CD4-positive, alpha-beta T cell treated with Interleukin-21 for 1 hour (primary cell): ENCODE results near the gene HAGH.

Experiments used
- DNase-seq: peaks from one replicate; pipeline ENCODE4 v3.0.0-alpha.2; 2020

The HAGH gene

DNA sequence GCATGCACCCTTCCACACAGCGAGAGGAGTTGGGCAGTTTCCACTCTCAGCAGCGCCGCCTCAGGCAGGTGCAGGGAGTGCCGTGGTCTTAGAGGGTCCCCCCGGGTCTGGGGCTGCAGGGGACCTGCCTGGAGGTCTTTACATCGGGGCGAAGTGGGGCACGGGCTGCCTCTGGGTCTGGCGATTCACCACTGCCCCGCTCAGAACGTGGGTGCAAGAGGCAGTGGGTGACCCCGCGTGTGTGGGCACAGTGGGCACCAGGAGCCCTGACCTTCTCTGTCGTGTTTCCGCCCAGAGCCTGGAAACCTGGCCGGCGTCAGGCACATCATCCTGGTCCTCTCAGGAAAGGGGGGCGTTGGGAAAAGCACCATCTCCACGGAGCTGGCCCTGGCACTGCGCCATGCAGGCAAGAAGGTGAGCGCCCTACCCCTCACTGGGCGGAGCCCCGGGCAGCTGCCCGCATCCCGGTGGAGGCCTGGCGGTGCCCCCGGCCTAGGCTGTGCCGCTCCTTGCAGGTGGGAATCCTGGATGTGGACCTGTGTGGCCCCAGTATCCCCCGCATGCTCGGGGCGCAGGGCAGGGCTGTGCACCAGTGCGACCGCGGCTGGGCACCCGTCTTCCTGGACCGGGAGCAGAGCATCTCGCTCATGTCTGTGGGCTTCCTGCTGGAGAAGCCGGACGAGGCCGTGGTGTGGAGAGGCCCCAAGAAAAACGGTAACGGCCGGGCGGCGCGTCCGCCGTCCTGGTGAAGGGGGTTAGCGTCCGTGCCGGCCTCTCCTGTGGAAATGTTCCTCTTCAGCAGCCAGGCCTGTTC is 40.2 kb downstream of the HAGH start:
- DNase-seq = no peak

DNA sequence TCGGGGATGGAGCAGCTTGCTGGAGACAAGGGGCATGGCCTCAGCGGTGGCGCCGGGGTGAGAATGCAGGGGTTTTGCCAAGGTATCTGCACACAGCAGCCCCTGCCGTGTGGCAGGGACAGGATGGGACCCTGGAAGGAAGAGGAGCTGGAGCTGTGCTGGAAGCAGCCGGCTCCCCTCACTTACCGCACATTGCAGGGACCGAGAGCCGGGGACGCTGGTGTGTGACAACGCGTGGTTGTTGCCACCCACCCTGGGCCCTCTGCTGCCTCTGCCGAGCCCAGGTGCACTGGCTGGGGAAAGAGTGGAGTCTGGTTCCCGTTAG is 40.8 kb downstream of the HAGH start:
- DNase-seq = no peak

- DNase-seq = no peak
These were observed 41.4 kb downstream of the HAGH start for GRCh38 chr16:1784977-1785845.

DNA sequence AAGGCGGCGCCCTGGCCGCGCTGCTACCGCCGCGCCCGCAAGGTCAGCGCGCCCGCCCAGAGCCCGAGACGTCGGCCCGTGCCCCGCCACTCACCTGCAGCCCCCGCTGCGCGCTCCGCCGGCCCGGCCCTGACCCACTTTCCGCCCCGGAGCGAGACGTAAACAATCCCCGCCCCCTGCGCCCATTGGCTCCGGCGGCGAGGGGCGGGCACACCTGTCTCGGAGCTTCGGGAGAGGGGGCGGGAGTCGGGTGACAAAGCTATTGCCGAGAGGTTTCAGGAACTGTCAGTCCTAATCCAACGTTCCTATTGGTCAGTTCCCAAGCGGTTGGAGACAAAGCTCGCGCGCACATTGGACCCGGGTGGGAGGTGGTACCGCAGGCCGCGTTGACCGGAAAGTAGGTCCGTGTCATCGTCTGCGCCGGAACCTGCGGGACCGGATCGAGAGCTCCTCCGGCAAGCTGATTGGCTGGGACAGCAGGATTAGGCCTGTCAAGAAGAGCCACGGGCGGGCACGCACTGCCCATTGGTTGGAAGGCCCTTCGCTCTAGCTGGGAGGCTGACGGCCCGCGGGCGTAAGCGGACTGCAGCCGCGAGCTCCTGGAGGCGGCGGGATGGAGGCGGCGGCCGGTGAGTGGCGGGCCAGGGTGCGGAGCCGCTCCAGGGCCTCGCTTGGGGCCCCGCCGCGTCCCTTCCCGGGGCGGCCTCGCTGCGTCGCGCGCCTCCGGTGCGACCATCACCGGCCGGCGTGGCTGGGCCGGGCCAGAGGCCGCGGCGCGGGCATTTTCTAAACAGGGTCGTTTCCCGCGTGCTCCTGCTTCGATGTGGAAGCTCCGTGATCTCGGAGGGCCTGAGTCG is 44.0 kb downstream of the HAGH start, which contains the start of the genes NUBP2 and SPSB3:
Gene NUBP2, plus strand, starts transcription at position 553 of the 857 bp plus-strand sequence. Its CDS starts 61 bp downstream, at position 614.
Gene SPSB3, minus strand, starts transcription at position 164 of the 857 bp plus-strand sequence. CDS start 1,088 bp downstream, outside the sequence.
- peak; percentile 100 for DNase-seq

- peak; percentile 28 for DNase-seq
These were observed 44.7 kb downstream of the HAGH start for GRCh38 chr16:1781758-1782407.

DNA sequence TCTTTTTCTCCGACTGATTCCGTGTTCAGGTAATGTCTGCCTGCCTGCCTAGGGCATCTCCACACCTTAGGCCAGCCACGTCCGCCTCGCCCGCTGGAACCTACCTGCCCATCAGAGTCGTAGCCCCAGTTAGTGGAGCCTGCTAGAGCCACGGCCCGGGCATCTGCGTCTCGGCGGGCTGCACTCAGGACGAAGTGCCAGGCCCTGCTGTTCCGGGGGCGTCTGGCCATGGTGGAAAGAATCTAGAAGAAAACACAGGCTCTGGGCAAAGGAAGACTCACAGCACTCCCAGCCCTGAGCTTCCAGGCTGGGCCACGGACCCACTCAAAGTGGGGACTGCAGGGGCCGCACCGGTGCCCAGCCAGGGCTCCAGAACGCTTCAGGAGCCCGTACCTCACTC is 45.4 kb downstream of the HAGH start:
- DNase-seq = no peak

DNA sequence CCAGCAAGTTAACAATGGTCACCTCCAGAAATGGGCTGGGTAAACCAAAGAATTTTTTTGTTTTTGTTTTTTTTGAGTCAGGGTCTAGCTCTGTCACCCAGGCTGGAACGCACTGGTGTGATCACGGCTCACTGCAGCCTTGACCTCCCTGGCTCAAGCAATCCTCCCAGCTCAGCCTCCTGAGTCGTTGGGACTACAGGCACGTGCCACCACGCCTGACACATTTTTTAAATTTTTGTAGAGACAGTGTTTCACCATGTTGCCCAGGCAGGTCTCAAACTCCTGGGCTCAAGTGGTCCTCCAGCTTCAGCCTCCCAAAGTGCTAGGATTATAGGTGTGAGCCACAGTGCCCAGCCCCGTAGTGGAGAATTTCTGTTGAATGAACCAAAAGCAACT is 46.0 kb downstream of the HAGH start:
- no peak for DNase-seq

DNA sequence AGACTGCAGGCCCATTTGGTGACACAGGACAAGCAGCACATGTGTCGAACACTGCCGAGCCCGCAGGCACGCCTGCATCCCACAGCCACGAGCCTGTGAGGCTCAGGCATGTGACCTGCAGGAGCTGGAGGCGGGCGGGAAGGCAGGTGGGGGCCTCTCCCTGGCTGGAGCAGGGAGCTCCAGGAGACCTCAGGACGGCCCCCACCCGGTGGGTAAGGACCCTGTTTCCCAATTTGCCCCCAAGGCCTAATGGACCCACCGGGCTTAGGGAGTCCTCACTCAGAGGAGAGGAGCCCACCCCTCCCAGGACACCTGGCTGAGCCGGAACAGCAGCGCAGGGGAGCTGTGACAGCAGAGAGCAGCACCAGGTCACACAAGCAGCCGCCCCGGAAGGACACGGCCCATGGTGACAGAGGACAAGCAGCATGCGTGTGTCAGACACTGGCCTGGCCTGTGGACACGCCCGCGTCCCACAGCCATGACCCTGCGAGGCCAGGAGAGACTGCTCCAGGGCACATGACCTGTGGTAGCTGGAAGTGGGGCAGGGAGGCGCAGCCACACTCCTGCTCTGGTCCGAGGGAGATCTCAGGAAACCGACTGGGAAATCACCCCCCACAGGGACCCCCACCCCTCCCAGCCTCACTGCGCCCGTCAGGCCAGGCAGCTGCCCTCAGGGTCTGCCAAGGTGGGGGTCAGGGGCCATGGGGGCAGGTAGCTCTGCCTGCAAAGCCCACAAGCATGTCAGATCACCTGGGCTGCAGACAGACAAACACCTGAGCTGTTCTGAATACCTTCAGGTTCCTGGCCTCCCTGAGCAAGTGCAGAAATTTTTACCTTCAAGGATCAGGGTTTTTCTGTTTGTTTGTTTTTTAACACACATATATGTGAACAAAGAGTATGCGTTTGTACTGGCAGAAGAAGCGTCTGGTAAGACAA is 46.6 kb downstream of the HAGH start:
- DNase-seq = no peak

DNA sequence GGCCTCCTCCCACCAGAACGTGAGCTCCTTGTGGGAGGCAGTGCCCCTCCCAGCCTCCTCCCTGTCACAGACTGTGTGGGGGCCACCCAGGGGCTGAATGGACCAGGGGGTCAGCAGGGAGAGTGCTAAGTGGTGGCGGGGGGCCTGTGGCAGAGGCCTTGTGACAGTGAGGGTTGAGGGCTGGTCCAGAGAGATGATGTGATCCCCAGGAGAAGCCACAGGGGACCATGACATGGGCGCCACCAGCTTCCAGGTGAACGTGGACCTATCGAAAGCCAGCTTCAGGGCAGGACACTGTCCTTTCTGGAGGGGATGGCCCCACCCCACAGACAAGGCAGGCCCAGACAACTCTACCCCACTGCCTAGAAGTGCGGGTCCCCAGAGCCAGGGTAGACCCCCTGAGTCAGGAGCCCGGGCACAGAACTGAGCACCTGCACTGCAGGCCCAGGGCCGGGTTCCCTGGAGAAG is 47.4 kb downstream of the HAGH start:
- no peak for DNase-seq

- no peak for DNase-seq
These were observed 48.1 kb downstream of the HAGH start for GRCh38 chr16:1778200-1779179.

GRCh38 chr16:1777375-1778199 is 49.0 kb downstream of the HAGH start:
- DNase-seq = no peak

- no peak for DNase-seq
These were observed 49.6 kb downstream of the HAGH start for GRCh38 chr16:1776991-1777374.

GRCh38 chr16:1776672-1776955 is 50.0 kb downstream of the HAGH start:
- DNase-seq = no peak

DNA sequence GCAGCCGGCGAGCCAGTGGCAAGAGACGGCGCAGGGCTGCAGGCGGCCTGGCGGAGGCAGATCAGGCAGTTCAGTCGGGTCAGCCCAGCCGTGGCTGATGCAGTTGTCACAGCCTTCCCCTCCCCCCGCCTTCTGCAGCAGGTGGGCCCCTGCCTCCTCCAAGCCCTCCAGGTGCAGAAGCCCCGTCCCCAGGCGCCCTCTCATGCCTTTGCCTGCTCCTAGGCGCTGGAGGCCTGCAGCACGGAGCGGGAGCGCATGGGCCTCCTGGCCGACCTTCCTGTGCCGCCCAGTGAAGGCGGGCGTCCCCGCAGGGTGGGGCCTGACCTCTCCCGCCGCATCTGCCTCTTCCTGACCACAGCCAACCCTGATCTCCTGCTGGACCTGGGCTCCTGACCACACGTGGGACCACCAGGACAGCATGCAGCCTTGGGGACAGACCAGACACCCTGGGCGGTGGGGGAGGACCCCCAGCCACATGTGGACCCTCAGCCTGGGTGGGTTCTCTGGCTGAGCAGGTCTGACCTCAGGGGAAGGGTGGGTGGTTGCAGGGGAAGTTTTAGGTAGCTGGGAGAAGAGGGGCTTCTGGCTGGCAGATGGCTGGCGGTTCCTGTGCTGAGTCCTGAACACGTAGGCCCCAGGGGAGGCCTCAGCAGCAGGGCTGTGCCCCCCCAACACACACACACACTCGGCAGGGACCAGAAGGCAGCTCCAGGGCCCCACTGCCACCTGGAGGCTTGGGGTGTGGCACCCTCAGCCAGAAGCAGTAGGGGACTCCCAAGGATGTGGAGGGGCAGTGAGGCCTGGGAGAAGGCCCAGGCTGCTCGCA is 50.6 kb downstream of the HAGH start:
- no peak for DNase-seq

DNA sequence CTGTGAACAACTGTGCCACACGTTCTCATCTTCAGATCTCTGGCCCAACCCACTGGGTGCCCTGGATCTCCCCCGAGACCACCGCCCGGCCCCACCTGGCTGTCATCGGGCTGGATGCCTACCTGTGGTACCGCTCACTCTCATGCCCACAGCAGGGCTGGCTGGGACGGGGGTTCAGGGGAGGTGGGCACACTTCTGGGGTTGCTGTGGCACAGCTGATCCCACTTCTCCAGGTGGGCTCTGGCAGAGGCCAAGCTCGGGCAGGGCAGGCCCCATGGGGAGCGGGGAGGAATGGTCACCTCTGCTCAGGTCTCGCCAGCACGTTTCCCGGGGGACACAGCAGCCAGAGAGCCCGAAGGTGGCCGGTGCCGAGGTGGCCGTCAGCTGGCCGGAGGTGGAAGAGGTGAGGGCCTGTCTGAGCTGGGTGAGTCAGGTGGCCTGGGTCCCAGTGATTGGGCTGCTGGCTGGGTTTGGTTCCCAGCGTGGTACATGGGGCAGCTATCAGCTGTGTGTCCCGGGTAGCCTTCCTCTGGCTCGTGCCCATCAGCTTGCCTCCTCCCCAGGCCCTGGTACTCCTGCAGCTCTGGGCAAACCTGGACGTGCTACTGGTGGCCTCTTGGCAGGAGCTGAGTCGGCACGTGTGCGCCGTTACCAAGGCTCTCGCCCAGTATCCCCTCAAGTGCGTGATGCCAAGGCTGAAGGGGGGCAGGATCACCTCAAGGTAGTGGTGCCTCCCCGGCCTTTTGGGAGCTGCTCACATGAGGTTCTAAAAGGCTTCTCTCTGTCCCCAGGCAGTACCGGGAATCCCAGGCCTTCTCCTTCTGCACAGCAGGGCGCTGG is 51.4 kb downstream of the HAGH start:
- no peak for DNase-seq

DNA sequence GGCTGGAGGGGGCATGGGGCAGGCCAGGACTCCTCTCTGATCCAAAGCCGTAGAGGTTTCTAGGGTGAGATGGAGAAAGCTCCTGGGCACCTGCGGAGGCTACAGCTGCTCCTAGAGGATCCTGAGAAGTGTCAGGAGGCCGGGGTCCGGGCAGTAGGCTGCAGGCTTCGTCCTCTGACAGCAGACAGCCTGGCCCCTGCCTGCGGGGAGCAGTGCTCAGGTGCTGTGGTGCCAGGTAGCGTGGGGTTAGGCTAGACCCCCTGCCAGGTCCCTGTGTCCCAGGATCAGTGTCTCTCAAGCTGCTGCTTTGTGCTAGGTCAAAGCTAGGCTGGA is 52.2 kb downstream of the HAGH start:
- DNase-seq = no peak

DNA sequence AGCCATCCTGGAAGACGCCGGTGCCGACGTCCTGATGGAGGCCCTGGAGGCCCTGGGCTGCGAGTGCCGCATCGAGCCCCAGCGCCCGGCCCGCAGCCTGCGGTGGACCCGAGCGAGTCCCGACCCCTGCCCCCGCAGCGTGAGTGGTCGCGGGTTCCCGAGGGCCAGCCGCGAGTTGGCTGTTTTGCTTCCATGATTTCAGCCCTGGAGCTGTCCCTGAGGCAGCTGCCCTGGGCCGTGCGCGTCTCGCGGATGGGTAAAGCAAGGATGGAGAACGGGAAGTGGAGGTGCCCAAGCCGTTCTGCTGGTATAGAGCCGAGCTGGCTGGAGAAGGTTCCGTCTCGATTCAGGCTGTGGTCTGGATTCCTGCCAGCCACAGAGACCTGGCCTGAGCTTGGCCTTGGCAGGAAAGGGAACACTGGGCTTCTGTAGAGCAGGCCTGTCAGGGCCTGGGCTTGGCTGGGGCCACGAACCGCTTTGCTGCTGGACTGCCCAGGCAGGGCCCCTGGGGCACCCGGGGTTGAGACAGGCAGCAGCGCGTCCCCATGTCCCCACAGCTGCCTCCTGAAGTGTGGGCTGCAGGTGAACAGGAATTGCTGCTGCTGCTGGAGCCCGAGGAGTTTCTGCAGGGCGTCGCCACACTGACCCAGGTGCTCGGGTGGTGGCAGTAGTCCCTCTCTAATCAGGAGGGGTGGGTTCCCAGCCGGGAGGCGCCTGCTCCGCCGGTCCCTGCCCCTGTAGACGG is 52.8 kb downstream of the HAGH start:
- peak; percentile 22 for DNase-seq
